Measurements from ENCODE around the gene COL2A1. TPM values are rescaled to one million over a fixed set of nuclear protein-coding genes. Genes with fewer than 3 reads are reported as not detected.

The COL2A1 gene
- total RNA-seq (not detected), total RNA-seq (0 to 0.32 (median 0) reads per million in 172 experiments)
- not detected for polyA plus RNA-seq (2013, experiment 1 of 2)
- 1.3 TPM for polyA plus RNA-seq (2013, experiment 2 of 2)

- H3K27ac ChIP-seq (ENCODE audit: low read depth in 1 of 2, low read length in 2 of 2) = no peak within 1 kb of the TSS
- H3K9me3 ChIP-seq (ENCODE audit: control insufficient read depth in 1 of 2, insufficient read depth in 1 of 2, low read length in 2 of 2) = peaks cover 0 to 35% of the 10 kb centered on the region in 2 experiments
- DNase-seq (peak in 4 of 14 experiments; percentile 6 to 43 (median 29)), ATAC-seq (ENCODE audit: poor library complexity) (peak; percentile 50)
- H3K36me3 ChIP-seq (ENCODE audit: insufficient read depth, low read length) = no peaks in the 10 kb centered on the region
- peaks cover 72 to 81% of the 10 kb centered on the region in 2 experiments for H3K27me3 ChIP-seq (ENCODE audit: control insufficient read depth in 1 of 2, insufficient read depth in 2 of 2, low read length in 2 of 2)
- CTCF ChIA-PET = no interaction called here
- POLR2A ChIA-PET = no interaction called here
- Mint-ChIP-seq H3K27me3 (peaks cover 97% of the 10 kb centered on the region), H3K27ac (no peak within 1 kb of the TSS), H3K36me3 (ENCODE audit: low read depth) (no peaks in the 10 kb centered on the region), H3K4me1 (ENCODE audit: low read depth) (peaks cover 33% of the 10 kb centered on the region), H3K4me3 (peak within 1 kb of the TSS; percentile 71), H3K9me3 (no peaks in the 10 kb centered on the region)
- H3K4me1 ChIP-seq (ENCODE audit: insufficient read depth, low read length) = peaks cover 44% of the 10 kb centered on the region
- H3K4me3 ChIP-seq (ENCODE audit: low read length) = peak within 1 kb of the TSS; percentile 37
- no peak for TF ChIP-seq CTCF (IDR thresholded peaks at IDR 0.05)
- intact Hi-C loops (cut with DNase I, micrococcal nuclease) = no loop called here
Measured at GRCh38 chr12:48004053-48004941, at the start of gene COL2A1. COL2A1 (minus strand) TSS chr12:48004476; CDS start chr12:48004321, 155 bp downstream.

- H3K4me1 Mint-ChIP-seq (ENCODE audit: low read depth) = no peaks in the 10 kb centered on the region
- H3K4me1 ChIP-seq (ENCODE audit: insufficient read depth, low read length) = no peaks in the 10 kb centered on the region
- intact Hi-C loops (cut with DNase I, micrococcal nuclease) = no loop called here
- no peaks in the 10 kb centered on the region for H3K27me3 ChIP-seq (ENCODE audit: control insufficient read depth in 1 of 2, insufficient read depth in 2 of 2, low read length in 2 of 2)
- DNase-seq = no peak
- no peaks in the 10 kb centered on the region for H3K9me3 Mint-ChIP-seq
- TF ChIP-seq CTCF (IDR thresholded peaks at IDR 0.05) = no peak
- no peaks in the 10 kb centered on the region for H3K27me3 Mint-ChIP-seq
- H3K27ac Mint-ChIP-seq = no peak overlapping the region
- peaks cover 39% of the 10 kb centered on the region for H3K36me3 Mint-ChIP-seq (ENCODE audit: low read depth)
- H3K9me3 ChIP-seq (ENCODE audit: control insufficient read depth in 1 of 2, insufficient read depth in 1 of 2, low read length in 2 of 2) = no peaks in the 10 kb centered on the region
- CTCF ChIA-PET = interaction anchor here (1.0 kb wide), 1 partner anchor 564 kb away, joined by 3 read pairs; no protein-coding TSS in a partner anchor
- H3K36me3 ChIP-seq (ENCODE audit: insufficient read depth, low read length) = peaks cover 18% of the 10 kb centered on the region
- ATAC-seq (ENCODE audit: poor library complexity) = no peak
- POLR2A ChIA-PET = no interaction called here
- H3K4me3 ChIP-seq (ENCODE audit: low read length) = no peak overlapping the region
- no peak overlapping the region for H3K4me3 Mint-ChIP-seq
- no peak overlapping the region for H3K27ac ChIP-seq (ENCODE audit: low read depth in 1 of 2, low read length in 2 of 2)
Measured at GRCh38 chr12:48053883-48054282, 49.6 kb upstream of the COL2A1 start.

DNA sequence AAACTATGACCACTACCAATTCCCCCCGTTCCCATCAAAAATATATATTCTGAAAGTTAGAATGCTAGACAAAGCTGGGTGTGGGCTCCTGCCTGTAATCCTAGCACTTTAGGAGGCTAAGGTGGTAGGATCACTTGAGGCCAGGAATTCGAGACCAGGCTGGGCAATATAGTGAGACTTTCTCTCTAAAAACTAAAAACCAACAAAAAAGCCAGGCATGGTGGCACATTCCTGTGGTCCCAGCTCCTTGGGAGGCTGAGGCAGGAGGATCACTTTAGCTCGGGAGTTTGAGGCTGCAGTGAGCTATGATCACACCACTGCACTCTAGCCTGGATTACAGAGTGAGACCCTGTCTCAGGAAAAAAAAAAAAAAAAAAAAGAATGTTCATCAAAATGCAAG lies 48.8 kb upstream of the COL2A1 start:
- ATAC-seq (ENCODE audit: poor library complexity) (no peak), DNase-seq (no peak)
- Mint-ChIP-seq H3K36me3 (ENCODE audit: low read depth) (peaks cover 39% of the 10 kb centered on the region), H3K27ac (no peak overlapping the region), H3K4me1 (ENCODE audit: low read depth) (no peaks in the 10 kb centered on the region), H3K27me3 (no peaks in the 10 kb centered on the region), H3K4me3 (no peak overlapping the region), H3K9me3 (no peaks in the 10 kb centered on the region)
- ChIA-PET POLR2A (no interaction called here), CTCF (interaction anchor here (1.0 kb wide), 2 partner anchors 25 to 565 kb away, joined by 3 to 4 read pairs; no protein-coding TSS in a partner anchor)
- H3K27ac ChIP-seq (ENCODE audit: low read depth in 1 of 2, low read length in 2 of 2) = no peak overlapping the region
- H3K27me3 ChIP-seq (ENCODE audit: control insufficient read depth in 1 of 2, insufficient read depth in 2 of 2, low read length in 2 of 2) = no peaks in the 10 kb centered on the region
- H3K9me3 ChIP-seq (ENCODE audit: control insufficient read depth in 1 of 2, insufficient read depth in 1 of 2, low read length in 2 of 2) = no peaks in the 10 kb centered on the region
- no peaks in the 10 kb centered on the region for H3K4me1 ChIP-seq (ENCODE audit: insufficient read depth, low read length)
- intact Hi-C loops (cut with DNase I, micrococcal nuclease) = no loop called here
- no peak for TF ChIP-seq CTCF (IDR thresholded peaks at IDR 0.05)
- no peak overlapping the region for H3K4me3 ChIP-seq (ENCODE audit: low read length)
- peaks cover 11% of the 10 kb centered on the region for H3K36me3 ChIP-seq (ENCODE audit: insufficient read depth, low read length)
